NCI-H2196 treated with DMSO at 0.1 percent for 48 hours (cell line): ENCODE results near the gene CNOT6.
A peak's percentile ranks its signal among the peaks of the same experiment; 100 is the strongest.

Experiments used
- DNase-seq: peaks from one replicate; lab custom pipeline; 2025; ENCODE audit not compliant: unreplicated experiment; lab: John Stamatoyannopoulos, UW

Gene CNOT6

DNA sequence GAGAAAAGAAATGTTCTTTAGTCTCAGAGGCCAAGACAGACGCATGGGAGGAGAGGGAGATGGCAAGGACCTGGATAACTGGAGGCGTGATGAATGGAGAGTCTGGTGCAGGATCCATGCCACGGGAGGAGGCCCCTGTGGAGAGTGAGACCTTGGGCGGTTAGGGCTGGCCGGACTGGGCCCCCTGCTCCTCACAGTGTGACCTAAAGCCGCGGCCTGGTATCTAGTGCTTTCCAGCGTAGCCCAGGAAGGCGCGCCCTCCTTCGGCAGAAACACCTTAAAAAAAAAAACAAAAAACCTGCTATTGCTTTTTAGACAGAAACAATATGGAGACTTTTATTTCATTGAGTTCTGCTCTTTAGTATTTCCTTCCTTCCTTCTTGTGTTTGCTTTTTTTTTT, 64.1 kb downstream of the CNOT6 start:
- DNase-seq: no peak

DNA sequence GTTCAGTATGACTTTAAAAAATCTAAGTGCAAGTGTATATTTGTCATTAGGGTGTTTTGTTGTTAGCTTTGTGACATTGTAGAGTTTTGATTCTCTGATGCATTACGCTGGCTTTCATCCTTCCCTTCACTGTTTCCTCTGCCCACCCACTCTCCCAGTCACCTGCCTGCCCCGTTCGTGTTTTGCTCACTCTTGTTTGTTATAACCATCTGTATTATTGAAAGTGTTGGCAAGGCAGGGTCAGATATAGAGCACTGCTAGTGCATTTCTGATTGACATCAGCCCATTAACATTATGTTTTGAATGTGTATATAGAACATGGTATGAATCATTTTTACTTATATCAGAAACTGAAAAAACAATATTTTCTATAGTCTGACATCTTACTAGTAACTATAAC, 69.8 kb downstream of the CNOT6 start:
- no peak for DNase-seq

DNA sequence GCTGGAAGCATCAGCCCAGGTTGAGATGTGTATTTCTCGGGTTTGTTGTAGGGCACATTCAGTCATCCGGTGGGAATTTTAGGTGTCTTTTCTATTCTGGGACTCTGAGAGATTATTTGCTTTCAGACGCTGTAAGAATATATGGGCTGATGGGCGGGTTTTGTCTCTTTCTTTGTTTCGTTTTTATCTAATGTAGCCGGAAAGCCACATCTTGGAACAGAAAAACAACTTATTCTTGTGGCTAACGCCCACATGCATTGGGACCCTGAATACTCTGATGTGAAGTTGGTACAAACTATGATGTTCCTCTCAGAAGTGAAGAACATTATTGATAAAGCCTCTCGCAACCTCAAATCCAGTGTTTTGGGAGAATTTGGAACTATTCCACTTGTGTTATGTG, 74.7 kb downstream of the CNOT6 start:
- DNase-seq: no peak

DNA sequence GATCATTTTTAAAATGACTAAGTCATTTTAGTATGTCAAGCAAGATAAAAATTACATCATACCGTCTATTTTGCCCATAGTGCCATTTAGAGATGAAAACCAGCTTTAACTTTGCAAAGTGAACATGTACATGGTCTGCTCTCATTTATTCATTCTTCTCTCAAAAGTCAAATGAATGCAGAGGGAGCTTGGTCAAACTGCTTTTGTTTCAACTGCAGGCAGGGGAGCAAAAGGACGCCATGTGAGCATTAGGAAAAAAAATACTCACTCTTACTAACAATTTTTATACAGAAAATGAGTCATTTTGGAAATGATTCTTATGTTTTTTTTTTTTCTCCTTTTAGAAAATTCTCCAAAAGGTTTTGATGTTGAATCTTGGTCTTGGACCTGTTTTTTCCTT, 81.4 kb downstream of the CNOT6 start:
- no peak for DNase-seq

DNA sequence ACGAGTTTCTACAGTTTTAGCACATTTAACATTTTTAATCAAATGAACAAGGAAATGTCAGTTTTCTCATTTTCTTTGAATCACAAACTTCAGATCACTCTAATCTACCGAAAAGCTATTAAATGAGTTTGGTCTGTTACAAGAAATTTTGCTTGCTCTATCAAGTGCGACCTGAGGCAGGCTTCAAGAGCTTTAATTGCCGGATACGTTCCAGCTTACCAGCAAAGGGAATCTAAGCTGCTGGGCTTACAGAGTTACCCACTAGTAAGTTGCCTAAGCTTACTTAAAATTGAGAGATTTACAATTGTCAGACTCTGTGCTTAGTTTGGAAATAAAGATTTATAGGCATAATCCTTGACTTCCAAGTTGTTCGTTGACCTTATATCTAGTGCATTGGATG, 86.5 kb downstream of the CNOT6 start:
- no peak for DNase-seq

DNA sequence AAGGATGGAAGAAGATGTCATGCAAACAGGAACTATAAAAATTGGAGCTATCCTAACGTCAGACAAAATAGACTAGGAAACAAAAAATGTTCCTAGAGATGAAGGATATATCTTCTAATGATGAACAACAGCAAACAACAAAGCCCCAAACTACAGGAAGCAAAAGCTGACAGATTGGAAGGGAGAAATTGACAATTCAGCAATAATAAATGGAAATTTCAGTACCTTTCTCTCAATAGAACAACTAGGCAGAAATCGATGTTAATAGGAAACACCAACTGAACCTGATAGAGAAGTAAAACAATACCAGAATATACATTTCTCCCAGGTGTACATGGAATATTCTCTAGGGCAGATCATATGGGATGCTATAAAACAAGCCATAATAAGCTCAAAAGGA, 89.6 kb downstream of the CNOT6 start:
- no peak for DNase-seq

DNA sequence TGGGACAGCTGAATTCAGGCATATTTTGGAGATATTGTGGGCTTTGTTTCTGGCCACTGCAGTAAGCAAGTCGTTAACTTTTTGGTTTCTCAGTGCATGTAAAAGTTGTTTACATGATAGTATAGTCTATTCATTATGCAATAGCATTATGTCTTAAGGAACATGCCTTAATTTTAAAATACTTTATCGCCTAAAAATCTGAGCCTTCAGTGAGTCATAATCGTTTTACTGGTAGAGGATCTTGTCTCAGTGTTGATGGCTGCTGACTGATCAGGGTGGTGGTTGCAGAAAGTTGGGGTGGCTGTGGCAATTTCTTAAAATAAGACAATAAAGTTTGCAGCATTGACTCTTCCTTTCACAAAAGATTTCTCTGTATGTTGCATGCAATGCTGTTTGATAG, 92.0 kb downstream of the CNOT6 start:
- no peak for DNase-seq

DNA sequence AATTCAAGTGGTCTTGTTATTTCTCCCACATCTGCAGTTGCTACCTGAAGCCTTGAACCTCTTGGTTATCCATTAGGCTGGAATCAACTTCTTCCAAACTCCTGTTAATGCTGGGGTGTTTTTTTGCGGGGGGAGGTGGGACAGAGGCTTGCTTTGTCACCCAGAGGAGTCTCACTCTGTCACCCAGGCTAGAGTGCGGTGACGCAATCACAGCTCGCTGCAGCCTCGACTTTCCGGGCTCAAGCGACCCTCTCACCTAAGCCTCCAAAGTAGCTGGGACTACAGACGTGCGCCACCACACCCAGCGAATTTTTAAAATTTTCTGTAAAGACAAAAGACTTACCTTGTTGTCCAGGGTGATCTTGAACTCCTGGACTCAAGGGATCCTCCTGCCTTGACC, 92.7 kb downstream of the CNOT6 start:
- no peak for DNase-seq

DNA sequence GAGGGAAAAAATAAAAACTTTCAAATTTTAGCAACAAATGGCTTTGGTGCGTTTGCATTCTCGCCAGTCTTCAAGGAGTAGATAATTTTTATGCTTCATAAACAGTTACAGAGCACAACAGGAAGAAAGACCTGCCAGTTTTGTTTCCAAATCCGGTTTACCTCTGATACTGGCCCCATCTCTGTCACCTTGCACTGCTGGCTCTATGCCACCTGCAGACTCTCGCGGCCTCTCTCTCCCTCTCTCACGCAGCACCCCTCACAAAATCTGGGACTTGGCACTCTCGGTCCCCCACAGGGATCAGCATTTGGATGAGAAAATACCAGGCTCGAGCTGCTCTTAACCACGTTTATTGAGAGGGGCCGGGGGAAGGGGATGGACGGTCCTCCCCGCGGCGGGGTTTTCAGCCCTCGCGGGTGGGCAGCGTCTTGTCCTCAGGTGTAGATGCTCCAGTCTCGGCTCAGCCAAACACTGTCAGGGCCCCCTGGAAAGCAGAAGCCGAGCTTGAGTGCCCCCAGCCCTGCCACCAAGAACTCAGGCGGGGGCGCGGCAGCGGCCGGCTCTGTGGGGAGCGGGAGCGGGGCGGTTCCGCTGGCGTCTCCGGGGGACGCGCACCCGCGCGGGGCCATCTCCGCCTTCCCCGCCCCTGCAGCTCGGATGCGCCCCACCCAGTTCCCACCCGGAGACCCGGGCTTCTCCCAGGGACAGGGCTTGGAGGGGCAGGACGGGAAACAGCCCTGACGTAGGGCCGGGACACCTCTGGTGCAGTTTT, 95.8 kb downstream of the CNOT6 start:
- DNase-seq: peak; percentile 10

DNA sequence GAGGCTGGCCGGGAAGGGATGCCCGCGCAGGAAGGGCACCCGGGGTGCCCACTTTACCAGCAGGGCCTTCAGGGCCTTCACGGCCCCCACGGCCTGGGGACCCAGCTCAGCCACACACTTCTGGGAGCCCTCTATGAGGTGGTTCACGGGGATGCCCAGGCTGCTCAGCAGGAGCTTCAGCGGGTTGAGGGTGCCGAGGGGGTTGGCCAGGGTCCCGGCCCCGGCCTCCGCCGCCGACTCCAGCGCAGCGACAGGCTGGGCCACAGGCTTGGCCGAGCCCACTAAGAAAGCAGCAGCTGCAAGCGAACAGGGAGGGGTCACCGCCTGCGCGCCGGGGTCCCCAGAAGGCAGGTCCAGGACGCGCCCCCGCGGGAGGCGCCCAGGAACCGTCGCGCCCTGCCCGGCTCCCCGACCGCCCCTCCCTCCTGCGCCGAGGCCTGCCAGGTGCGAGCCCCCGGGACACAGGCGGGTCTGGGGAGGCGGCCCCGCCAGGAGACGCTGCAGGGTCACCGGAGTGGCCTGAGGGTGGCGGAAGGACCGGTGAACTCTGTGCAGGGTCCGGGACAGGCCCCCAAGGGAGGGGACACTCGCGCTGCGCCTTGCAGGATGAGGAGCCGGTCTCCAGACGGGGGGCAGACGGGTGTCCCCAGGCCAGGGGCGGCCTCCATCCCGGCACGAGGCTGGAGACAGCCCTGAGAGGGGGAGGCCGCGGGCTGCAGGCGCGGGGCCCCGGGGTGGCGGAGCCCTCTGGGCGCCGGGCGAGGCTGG, 96.5 kb downstream of the CNOT6 start:
- DNase-seq: no peak

DNA sequence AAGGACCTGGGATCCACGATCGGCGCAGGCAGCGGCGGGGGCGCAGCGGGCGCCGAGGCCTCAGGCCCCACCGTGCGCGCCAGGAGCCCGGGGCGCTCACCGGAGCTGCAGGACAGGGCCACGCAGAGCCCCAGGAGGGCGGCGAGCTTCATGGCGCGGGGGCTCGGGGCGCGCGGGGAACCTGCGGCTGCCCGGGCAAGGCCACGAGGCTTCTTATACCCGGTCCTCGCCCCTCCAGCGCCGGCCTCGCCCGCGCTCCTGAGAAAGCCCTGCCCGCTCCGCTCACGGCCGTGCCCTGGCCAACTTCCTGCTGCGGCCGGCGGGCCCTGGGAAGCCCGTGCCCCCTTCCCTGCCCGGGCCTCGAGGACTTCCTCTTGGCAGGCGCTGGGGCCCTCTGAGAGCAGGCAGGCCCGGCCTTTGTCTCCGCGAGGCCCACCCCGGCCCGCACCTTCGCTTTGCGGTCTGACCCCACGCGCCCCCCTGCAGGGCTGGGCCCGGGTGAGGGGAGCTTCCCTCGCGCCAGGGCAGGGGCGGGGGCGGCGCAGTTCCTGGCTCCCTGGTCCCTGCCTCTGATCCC, 97.2 kb downstream of the CNOT6 start, which contains the start of gene SCGB3A1:
Gene SCGB3A1, minus strand, starts transcription at position 189 of the 577 bp plus-strand sequence. Its CDS starts 37 bp downstream, at position 152.
- no peak for DNase-seq

DNA sequence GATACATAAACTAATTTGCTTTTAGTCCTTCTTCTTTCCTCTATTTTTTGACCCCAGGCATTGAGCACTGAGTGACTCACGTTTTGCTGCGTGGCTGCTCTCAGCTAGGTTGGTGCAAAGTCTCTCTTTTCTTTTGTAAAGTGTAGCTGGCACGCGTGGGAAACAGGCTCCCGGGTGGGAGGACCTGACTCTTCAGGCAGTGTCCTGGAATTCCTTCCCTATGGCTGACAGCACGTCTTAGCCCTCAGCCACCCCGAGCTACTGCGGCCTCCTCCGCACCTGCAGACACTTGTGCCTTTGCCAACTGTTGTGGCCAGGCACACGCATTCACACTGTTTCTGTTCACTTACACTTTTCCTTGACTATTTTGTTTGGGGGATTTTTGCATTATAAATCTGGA, 98.0 kb downstream of the CNOT6 start:
- no peak for DNase-seq

DNA sequence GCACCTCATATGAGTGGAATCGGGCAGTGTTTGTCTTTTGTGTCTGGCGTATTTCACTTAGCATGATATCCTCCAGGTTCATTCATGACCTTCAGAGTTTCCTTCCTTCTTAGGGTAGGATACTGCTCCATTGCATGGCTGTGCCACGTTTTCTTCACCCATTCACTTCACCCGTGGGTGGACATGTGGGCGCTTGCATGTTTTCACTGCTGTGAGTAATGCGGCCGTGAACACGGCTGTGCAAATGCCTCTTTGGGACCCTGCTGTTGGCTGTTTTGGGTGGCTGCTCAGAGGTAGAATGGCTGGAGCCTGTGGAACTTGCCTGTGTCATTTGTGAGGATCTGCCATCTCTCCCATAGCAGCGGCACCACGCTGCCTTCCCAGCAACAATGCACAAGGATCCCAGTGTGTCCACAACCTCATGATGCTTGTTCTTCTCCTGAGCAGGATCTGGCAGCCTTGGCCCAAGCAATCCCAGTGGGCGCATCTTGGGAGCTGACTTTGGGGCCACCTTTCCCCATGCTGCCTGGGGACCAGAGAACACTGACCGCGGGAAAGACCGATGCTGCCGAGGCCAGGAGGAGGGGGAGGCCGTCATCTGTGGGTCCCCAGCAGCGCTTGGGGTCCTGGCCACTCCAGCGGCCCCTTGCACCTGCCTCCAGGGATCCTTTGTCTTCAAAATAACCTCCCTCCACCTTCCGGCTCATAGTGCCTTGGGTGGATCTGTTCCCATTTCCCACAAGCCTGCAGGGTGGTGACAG, 99.4 kb downstream of the CNOT6 start:
- DNase-seq: no peak

DNA sequence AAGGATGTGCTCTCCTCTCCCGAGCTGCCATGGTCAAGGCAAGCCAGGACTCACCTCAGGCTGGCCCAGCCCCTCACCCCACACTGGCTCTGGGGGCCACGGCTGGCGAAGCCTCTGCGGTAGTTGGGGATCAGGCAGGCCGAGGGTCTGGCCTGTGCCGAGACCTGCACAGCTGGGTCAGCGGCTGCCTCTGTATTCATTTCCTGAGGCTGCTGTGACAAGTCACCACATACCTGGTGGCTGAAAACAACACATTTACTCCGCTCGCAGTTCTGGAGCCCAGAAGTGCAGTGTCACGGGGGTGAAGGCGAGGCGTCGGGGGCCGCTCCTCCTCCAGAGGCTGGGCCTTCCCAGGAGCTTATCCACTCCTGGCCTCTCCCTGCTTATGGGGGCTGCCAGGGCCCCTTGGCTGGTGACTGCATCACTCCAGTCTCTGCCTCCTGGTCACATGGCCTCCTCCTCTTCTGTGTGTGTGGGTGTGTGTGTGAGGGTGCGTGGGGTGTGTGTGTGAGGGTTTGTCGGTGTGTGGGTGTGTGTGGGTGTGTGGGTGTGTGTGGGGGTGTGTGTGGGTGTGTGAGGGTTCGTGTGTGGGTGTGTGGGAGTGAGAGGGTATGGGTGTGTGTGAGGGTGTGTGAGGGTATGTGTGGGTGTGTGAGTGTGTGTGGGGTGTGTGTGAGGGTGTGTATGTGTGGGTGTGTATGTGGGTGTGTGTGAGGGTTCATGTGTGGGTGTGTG, 100.3 kb downstream of the CNOT6 start:
- no peak for DNase-seq

DNA sequence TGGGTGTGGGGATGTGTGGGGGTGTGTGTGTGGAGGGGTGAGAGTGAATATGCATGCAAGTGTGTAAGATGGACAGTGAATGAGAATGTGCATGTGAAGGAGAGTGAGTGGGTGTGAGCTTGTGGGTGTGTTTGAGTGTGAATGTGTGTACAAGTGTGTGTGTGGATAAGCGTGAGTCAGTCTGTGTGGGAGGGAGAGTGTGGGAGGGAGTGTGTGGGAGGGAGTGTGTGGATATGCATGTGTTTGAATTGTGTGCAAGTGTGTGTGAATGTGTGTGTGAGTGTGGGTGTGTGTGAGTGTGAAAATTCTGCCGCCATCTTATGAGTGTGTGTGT, 100.8 kb downstream of the CNOT6 start:
- no peak for DNase-seq

DNA sequence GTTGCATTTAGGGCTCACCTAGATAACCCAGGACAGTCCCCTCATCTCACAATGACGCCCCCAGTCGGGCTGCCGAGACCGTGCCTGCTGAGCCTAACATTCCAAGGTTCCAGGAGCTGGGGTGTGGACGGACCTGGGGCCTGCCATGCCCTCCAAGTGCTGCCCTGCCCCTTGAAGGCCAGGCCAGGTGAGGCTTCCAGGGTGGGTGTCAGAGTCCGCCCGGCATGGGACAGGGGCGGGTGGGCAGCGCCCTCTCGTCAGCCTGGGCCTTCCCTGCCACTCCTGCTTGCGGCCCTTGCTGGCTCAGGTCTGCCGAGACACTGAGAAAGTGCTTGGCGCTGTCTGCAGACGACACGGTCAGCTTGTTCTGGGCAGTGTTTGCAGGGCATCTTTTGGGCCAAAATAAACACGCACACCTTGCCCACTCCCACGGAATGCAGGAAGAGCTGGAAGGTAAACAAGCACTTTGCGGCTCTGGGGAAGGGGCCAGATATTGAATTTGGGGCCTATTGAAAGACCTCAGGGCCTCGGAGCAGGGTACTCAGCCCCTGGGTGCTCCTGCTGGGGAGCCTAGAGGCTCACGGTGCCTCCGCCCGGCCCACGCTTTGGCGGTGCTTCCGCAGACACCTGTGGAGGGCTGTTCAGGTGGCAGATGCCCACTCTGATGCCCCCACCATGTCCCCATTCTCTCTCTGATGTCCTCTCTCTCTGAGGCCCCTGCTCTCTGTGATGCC, 101.4 kb downstream of the CNOT6 start:
- no peak for DNase-seq

DNA sequence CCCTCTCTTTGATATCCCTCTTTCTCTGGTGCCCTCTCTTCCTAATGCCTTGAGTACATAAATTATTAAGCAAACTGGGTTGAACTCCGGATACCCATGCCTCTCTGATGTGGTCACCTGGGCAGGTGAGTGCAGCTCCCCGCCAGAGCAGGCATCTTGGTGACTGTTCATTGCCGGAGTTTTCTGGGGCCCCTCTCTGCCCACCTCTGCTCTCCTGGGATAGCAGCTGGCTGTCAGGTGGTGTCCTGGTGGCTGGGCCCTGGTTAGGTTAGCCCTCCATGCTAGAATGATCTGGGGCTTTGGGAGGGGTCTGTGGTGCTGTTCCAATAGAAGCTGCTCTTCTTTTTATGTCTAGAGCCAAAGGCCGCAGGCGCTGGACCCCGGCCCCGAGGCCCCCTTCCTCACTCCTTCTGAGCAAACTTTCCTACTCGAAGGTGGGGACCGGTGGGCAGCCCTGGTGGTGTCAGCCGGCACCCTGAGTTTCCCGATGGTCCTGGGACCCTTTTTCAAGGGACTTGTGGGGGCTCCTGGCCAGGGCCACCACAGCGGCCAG, 102.0 kb downstream of the CNOT6 start:
- DNase-seq: no peak

DNA sequence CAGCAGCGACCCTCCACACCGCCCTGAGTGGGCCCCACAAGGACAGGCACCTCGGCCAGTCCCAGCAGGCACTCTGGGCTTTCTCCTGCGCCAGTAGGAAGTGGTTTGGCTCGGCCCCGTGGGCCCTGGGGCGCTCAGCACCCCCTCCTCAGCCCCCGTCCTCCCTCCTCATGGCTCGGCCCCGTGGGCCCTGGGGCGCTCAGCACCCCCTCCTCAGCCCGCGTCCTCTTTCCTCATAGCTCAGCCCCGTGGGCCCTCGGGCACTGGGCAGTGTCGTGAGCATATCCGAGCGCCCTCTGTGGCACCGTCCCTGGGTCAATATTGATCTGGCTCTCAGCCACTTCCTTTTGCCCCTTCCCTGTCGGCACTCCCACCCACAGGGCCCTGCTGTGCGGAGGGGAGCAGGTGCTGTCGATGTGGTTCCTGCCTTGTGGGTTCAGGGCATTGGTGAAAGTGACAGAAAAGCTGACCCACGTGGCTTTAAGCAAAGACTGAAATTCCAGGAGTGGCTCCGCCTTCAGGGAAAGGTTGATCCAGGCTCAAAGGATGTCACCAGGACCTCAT, 102.6 kb downstream of the CNOT6 start:
- no peak for DNase-seq

DNA sequence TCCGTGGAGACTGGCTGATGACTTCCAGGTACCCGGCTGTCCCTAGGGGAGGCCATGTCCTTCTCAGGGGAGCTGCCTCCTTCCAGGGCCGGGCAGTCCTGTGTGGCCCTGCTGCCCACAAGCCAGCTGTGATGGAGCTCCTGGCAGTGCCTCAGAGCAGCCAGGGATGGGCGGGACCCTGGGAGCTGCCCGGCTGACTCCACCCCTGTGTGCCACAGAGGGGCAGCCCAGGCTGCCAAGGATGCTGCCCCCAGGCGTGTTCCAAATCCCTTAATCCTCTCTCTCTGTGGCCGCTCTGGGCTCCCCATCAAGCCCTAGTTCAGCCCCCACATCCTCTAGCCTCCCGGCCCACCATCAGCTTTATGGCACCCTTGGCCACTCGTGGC, 104.1 kb downstream of the CNOT6 start:
- no peak for DNase-seq
